Measurements from ENCODE around the gene SPANXA2.
"Not testable (repeated sequence)": the region's sequence is repeated elsewhere in the genome, so short reads cannot be mapped to it uniquely, and the experiment has no call there.

SPANXA2 gene

DNA sequence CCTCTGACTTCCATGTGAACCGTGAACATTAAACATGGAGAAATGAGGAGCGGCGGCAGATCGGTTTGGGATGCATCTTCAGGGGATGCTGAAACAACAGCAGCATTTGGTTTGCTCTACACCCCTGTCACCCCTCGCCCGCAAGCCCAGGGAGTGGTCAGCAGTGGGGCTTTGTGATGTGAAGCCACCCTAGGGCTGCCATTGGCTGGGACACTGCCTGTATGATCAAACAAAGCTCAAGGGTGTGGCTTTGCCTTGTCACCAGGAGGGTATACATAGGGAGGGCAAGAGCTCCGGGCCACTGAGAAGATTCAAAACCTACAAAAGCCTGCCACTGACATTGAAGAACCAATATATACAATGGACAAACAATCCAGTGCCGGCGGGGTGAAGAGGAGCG is at the start of gene SPANXA2:
TSS of gene SPANXA2 (plus strand) at position 301 of the 400 bp plus-strand sequence. CDS start at position 361, 60 bp downstream.
- not testable (repeated sequence) for DNase-seq, ATAC-seq

GRCh38 chrX:141542551-141542950 is 47.0 kb upstream of the SPANXA2 start:
- not testable (repeated sequence) for ATAC-seq, DNase-seq

DNA sequence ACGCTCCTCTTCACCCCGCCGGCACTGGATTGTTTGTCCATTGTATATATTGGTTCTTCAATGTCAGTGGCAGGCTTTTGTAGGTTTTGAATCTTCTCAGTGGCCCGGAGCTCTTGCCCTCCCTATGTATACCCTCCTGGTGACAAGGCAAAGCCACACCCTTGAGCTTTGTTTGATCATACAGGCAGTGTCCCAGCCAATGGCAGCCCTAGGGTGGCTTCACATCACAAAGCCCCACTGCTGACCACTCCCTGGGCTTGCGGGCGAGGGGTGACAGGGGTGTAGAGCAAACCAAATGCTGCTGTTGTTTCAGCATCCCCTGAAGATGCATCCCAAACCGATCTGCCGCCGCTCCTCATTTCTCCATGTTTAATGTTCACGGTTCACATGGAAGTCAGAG is 4.9 kb upstream of the SPANXA2 start, which contains the start of gene SPANXA1:
TSS of gene SPANXA1 (minus strand) at position 101 of the 400 bp plus-strand sequence. CDS start at position 41, 60 bp downstream.
- not testable (repeated sequence) for ATAC-seq, DNase-seq

GRCh38 chrX:141609111-141609510 is 19.6 kb downstream of the SPANXA2 start:
- DNase-seq (no peak), ATAC-seq (no peak)

DNA sequence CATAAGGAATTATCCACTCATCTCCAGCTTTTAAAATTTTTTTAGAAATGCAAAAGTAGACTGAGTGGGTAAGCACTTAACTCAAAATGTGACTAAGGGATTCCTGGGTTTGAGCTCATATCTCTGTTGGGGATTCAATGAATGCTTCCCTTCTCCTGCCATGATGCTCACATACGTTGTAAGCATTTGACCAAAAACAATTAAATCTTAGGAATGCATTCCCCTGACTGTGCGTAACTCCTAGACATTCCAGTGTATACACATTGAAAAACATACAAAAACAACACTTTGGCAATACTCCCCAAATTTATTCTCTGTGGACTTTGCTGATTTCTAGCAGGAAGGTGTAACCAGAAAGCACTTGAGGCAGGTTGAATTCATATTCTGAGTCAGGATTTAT is 29.8 kb downstream of the SPANXA2 start:
- ATAC-seq (no peak), DNase-seq (no peak)

DNA sequence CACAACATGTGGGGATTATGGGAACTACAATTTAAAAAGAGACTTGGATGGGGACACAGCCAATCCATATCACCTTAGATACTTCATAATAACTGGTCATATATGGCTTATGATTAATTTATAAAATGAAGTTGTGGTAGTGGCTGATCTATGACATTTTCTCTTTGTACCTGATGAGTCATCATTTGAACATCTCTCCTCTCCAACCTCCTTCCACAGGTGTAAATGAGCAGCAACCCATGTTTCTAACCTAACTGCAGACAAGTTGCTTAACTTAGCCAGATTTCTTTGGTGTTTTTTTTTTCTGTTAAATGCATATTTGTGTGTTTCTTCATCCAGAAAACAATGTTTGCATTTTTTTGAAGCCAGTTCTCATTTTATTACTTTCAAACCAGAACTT is 42.6 kb downstream of the SPANXA2 start:
- ATAC-seq (no peak), DNase-seq (no peak)

DNA sequence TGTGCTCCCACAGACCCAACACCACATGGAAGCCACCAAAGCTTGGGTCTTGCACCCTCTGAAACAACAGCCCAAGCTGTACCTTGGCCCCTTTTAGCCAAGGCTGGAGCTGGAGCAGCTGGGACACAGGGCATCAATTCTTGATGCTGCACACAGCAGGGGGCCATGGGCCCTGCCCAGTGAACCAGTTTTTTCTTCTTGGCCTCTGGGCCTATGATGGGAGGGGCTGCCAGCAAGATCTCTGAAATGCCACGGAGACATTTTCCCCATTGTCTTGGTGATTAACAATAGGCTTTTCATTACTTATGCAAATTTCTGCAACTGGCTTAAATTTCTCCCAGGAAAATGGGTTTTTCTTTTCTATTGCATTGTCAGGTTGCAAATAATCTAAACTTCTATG is 49.0 kb downstream of the SPANXA2 start:
- ATAC-seq (no peak), DNase-seq (no peak)

Data from stimulated activated naive CD8-positive, alpha-beta T cell treated with anti-CD3 and anti-CD28 coated beads, Interleukin-15, Interleukin-2, amounts not matched to agents 100 U/mL and 50 U/mL, for 24 hours (primary cell).